Neuronal stem cell (in vitro differentiated cells): ENCODE data around the gene ERCC6.

ENCODE experiments used
- DNase-seq: peaks from one replicate; pipeline ENCODE4 v3.0.0-alpha.2; 2013; ENCODE audit warnings: low spot score
- H2AFZ ChIP-seq: one replicate; pipeline ENCODE4 v1.6.1; 2013; ENCODE audit warnings: mild to moderate bottlenecking, low read length, inconsistent platforms
- H2AK5ac ChIP-seq: 2 replicates; pipeline ENCODE4 v1.6.1; 2013; ENCODE audit warnings: low read depth, mild to moderate bottlenecking, inconsistent platforms, low read length, moderate library complexity, mixed read lengths
- H2BK120ac ChIP-seq: 2 replicates; pipeline ENCODE4 v1.6.1; 2013; ENCODE audit warnings: low read depth, mild to moderate bottlenecking, inconsistent platforms, low read length, moderate library complexity, mixed read lengths
- H2BK12ac ChIP-seq: one replicate; pipeline ENCODE4 v1.6.1; 2013; ENCODE audit warnings: low read length, inconsistent platforms
- H2BK15ac ChIP-seq: 2 replicates; pipeline ENCODE4 v1.6.1; 2013; ENCODE audit warnings: mild to moderate bottlenecking, low read length, inconsistent platforms, mixed read lengths
- H2BK5ac ChIP-seq: one replicate; pipeline ENCODE4 v1.6.1; 2013; ENCODE audit warnings: inconsistent platforms, mild to moderate bottlenecking, low read length, moderate library complexity
- H3K14ac ChIP-seq: one replicate; pipeline ENCODE4 v1.6.1; 2013; ENCODE audit warnings: low read length, inconsistent platforms
- H3K18ac ChIP-seq: 2 replicates; pipeline ENCODE4 v1.6.1; 2013; ENCODE audit warnings: low read length, inconsistent platforms
- H3K23ac ChIP-seq: 2 replicates; pipeline ENCODE4 v1.6.1; 2013; ENCODE audit warnings: low read depth, mild to moderate bottlenecking, mixed read lengths, low read length, inconsistent platforms; ENCODE audit not compliant: poor library complexity
- H3K27ac ChIP-seq: replicated peaks from 3 replicates; pipeline ENCODE4 v1.5.1; 2013; ENCODE audit warnings: low read length, inconsistent platforms
- H3K27me3 ChIP-seq, 3 experiments: 2 replicates each; pipeline ENCODE4 v1.6.1; 2013; ENCODE audit warnings: low read length in 3 of 3, mild to moderate bottlenecking in 2 of 3, inconsistent platforms in 1 of 3, low read depth in 1 of 3, mixed read lengths in 1 of 3, moderate library complexity in 1 of 3; ENCODE audit not compliant: control insufficient read depth in 3 of 3, insufficient read depth in 3 of 3
- H3K36me3 ChIP-seq, 2 donors: replicated peaks in 1 of 2; 2 replicates each; pipeline ENCODE4 v1.6.1; 2013; ENCODE audit warnings: low read length in 2 of 2; ENCODE audit not compliant: control insufficient read depth in 2 of 2, insufficient read depth in 2 of 2
- H3K4ac ChIP-seq: 2 replicates; pipeline ENCODE4 v1.6.1; 2013; ENCODE audit warnings: inconsistent platforms, mild to moderate bottlenecking, low read length, moderate library complexity
- H3K4me1 ChIP-seq, 2 donors: 1 replicate in 1 of 2; 2 replicates in 1 of 2; pipeline ENCODE4 v1.6.1; 2013; ENCODE audit warnings: low read length in 2 of 2, low read depth in 1 of 2; ENCODE audit not compliant: control insufficient read depth in 2 of 2, insufficient read depth in 1 of 2
- H3K4me2 ChIP-seq: one replicate; pipeline ENCODE4 v1.6.1; 2013; ENCODE audit warnings: mild to moderate bottlenecking, low read length, inconsistent platforms; ENCODE audit not compliant: insufficient read depth, poor library complexity, severe bottlenecking
- H3K4me3 ChIP-seq, 2 donors: 2 replicates each; pipeline ENCODE4 v1.5.1; 2013; ENCODE audit warnings: low read length in 2 of 2, mild to moderate bottlenecking in 2 of 2, inconsistent platforms in 1 of 2, moderate library complexity in 1 of 2
- H3K79me1 ChIP-seq: one replicate; pipeline ENCODE4 v1.6.1; 2013; ENCODE audit warnings: low read depth, mild to moderate bottlenecking, inconsistent platforms, low read length, moderate library complexity
- H3K9ac ChIP-seq: one replicate; pipeline ENCODE4 v1.6.1; 2013; ENCODE audit warnings: mild to moderate bottlenecking, low read depth, low read length, inconsistent platforms; ENCODE audit not compliant: poor library complexity
- H3K9me3 ChIP-seq, 2 donors: replicated peaks in 1 of 2; 2 replicates each; pipeline versions ENCODE3 to v1.6.1; 2013; ENCODE audit warnings: low read length in 2 of 2, mild to moderate bottlenecking in 2 of 2, inconsistent platforms in 1 of 2, low read depth in 1 of 2, mixed read lengths in 1 of 2, moderate library complexity in 1 of 2; ENCODE audit not compliant: control insufficient read depth in 2 of 2, insufficient read depth in 1 of 2
- H4K8ac ChIP-seq: one replicate; pipeline ENCODE4 v1.6.1; 2013; ENCODE audit warnings: low read depth, mild to moderate bottlenecking, inconsistent platforms, low read length, moderate library complexity
- H4K91ac ChIP-seq: one replicate; pipeline ENCODE4 v1.6.1; 2013; ENCODE audit warnings: low read length, low read depth, mild to moderate bottlenecking, inconsistent platforms; ENCODE audit not compliant: poor library complexity
- WGBS, 2 donors: extraction: QIAGEN DNeasy Blood & Tissue Kit; methylation state at CpG; one replicate each; pipeline ENCODE4 v1.1.7; 2013; ENCODE audit warnings: missing lambda C conversion rate in 2 of 2, mixed read lengths in 1 of 2; ENCODE audit not compliant: insufficient read length in 2 of 2, insufficient replicate concordance in 1 of 2; ENCODE audit errors: extremely low coverage in 2 of 2; 5-methylcytosine and 5-hydroxymethylcytosine counted together

ERCC6 gene

GRCh38 chr10:49532461-49532860 is 6.5 kb downstream of the ERCC6 start:
- Histone ChIP-seq H3K4ac (no peak overlapping the region), H3K27me3 (no peaks in the 10 kb centered on the region), H3K27ac (no peak overlapping the region), H2AK5ac (peak overlapping the region; percentile 77), H3K9me3 (peaks cover 0 to 2% of the 10 kb centered on the region in 2 donors), H3K18ac (no peak overlapping the region), H3K23ac (peak overlapping the region; percentile 81), H4K91ac (no peak overlapping the region), H2BK12ac (no peak overlapping the region), H3K4me3 (peak overlapping the region in 1 of 2 donors; percentile 8), H3K14ac (no peak overlapping the region), H3K9ac (peak overlapping the region; percentile 15), H4K8ac (no peak overlapping the region), H2BK15ac (no peak overlapping the region), H2BK120ac (no peak overlapping the region), H3K4me2 (no peak overlapping the region), H3K4me1 (no peaks in the 10 kb centered on the region), H3K79me1 (peaks cover 3% of the 10 kb centered on the region), H2AFZ (no peak overlapping the region), H3K36me3 (peaks cover 9 to 59% of the 10 kb centered on the region in 2 donors), H2BK5ac (no peak overlapping the region)
- WGBS, 2 donors, result no CpG with 5 or more reads among the region's 15 CpGs
- DNase-seq, result no peak

GRCh38 chr10:49528977-49529506 is 9.9 kb downstream of the ERCC6 start:
- Histone ChIP-seq H3K9ac (no peak overlapping the region), H2BK5ac (no peak overlapping the region), H2BK15ac (no peak overlapping the region), H3K18ac (no peak overlapping the region), H2BK12ac (no peak overlapping the region), H3K4ac (no peak overlapping the region), H3K4me2 (no peak overlapping the region), H3K14ac (no peak overlapping the region), H3K79me1 (peaks cover 3% of the 10 kb centered on the region), H3K9me3 (no peaks in the 10 kb centered on the region), H3K4me3 (peak overlapping the region in 1 of 2 donors; percentile 40), H3K4me1 (no peaks in the 10 kb centered on the region), H4K8ac (no peak overlapping the region), H3K27me3 (no peaks in the 10 kb centered on the region), H2AK5ac (no peak overlapping the region), H2BK120ac (no peak overlapping the region), H3K27ac (no peak overlapping the region), H4K91ac (no peak overlapping the region), H3K23ac (no peak overlapping the region), H2AFZ (no peak overlapping the region), H3K36me3 (peaks cover 15 to 82% of the 10 kb centered on the region in 2 donors)
- no CpG with 5 or more reads among the region's 2 CpGs for WGBS, 2 donors
- DNase-seq, result no peak

- Histone ChIP-seq H3K4me1 (no peaks in the 10 kb centered on the region), H2BK12ac (no peak overlapping the region), H3K9ac (no peak overlapping the region), H2BK15ac (no peak overlapping the region), H4K91ac (no peak overlapping the region), H3K4ac (no peak overlapping the region), H2AK5ac (no peak overlapping the region), H4K8ac (no peak overlapping the region), H3K9me3 (no peaks in the 10 kb centered on the region), H3K23ac (no peak overlapping the region), H3K27ac (no peak overlapping the region), H3K27me3 (no peaks in the 10 kb centered on the region), H3K14ac (no peak overlapping the region), H2BK5ac (no peak overlapping the region), H3K79me1 (peaks cover 3% of the 10 kb centered on the region), H3K4me3 (no peak overlapping the region), H3K18ac (no peak overlapping the region), H2BK120ac (no peak overlapping the region), H3K36me3 (peaks cover 17 to 92% of the 10 kb centered on the region in 2 donors), H3K4me2 (no peak overlapping the region), H2AFZ (no peak overlapping the region)
- no CpG with 5 or more reads among the region's 4 CpGs for WGBS, 2 donors
- DNase-seq, result no peak
Observed at GRCh38 chr10:49527850-49528249, 11.1 kb downstream of the ERCC6 start.

GRCh38 chr10:49527061-49527460 is 11.9 kb downstream of the ERCC6 start:
- no peak for DNase-seq
- Histone ChIP-seq H3K27me3 (no peaks in the 10 kb centered on the region), H3K4me3 (no peak overlapping the region), H3K4me1 (no peaks in the 10 kb centered on the region), H2BK12ac (no peak overlapping the region), H3K9me3 (no peaks in the 10 kb centered on the region), H2AK5ac (no peak overlapping the region), H3K9ac (no peak overlapping the region), H3K4ac (no peak overlapping the region), H3K36me3 (peaks cover 12 to 85% of the 10 kb centered on the region in 2 donors), H2BK120ac (no peak overlapping the region), H3K4me2 (no peak overlapping the region), H3K23ac (no peak overlapping the region), H3K27ac (no peak overlapping the region), H2AFZ (no peak overlapping the region), H3K18ac (no peak overlapping the region), H2BK15ac (no peak overlapping the region), H4K8ac (no peak overlapping the region), H2BK5ac (no peak overlapping the region), H3K79me1 (no peaks in the 10 kb centered on the region), H4K91ac (no peak overlapping the region), H3K14ac (no peak overlapping the region)
- WGBS, 2 donors, result no CpG with 5 or more reads among the region's 2 CpGs
